HFF-Myc (cell line): ENCODE results near the gene SNAPC5.
"Not testable (repeated sequence)": the region's sequence is repeated elsewhere in the genome, so short reads cannot be mapped to it uniquely, and the experiment has no call there.

Experiments
- DNase-seq: peaks from one replicate; pipeline ENCODE4 v3.0.0-alpha.2; 2011; ENCODE audit warnings: low read depth; ENCODE audit errors: extremely low read depth
- H3K4me3 ChIP-seq: replicated peaks from 2 replicates; pipeline ENCODE4 v1.5.1; 2011; ENCODE audit warnings: low read depth, mild to moderate bottlenecking, control low read depth, low read length
- TF ChIP-seq, protein P1 (sequence below): IDR thresholded peaks from 2 replicates; pipeline ENCODE4 v1.5.1; 2012; ENCODE audit warnings: mild to moderate bottlenecking, low read depth, low read length, control low read depth; ENCODE audit errors: missing control alignments

The SNAPC5 gene

DNA sequence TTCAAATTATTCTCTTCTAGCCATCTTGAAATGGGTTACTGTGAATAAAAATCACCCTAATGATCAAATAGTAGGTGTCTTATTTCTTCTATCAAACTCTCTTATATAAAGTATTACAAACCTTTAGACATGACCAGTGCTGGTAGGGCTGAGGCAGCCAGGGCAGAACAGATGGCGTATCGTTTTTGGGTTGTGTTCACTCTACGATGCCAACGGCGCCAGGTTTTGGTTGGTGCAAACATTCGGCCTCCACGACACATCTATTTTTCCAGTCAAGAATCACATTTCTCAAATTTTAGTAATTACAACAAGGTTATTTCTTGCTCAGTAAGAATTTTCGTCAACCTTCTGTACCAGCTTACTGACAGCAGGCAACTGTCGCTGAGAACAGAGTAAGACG, 4.9 kb upstream of the SNAPC5 start:
- DNase-seq: no peak
- peak overlapping the region; percentile 97 for H3K4me3 ChIP-seq
- TF ChIP-seq, protein P1, sequence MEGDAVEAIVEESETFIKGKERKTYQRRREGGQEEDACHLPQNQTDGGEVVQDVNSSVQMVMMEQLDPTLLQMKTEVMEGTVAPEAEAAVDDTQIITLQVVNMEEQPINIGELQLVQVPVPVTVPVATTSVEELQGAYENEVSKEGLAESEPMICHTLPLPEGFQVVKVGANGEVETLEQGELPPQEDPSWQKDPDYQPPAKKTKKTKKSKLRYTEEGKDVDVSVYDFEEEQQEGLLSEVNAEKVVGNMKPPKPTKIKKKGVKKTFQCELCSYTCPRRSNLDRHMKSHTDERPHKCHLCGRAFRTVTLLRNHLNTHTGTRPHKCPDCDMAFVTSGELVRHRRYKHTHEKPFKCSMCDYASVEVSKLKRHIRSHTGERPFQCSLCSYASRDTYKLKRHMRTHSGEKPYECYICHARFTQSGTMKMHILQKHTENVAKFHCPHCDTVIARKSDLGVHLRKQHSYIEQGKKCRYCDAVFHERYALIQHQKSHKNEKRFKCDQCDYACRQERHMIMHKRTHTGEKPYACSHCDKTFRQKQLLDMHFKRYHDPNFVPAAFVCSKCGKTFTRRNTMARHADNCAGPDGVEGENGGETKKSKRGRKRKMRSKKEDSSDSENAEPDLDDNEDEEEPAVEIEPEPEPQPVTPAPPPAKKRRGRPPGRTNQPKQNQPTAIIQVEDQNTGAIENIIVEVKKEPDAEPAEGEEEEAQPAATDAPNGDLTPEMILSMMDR: no peak

DNA sequence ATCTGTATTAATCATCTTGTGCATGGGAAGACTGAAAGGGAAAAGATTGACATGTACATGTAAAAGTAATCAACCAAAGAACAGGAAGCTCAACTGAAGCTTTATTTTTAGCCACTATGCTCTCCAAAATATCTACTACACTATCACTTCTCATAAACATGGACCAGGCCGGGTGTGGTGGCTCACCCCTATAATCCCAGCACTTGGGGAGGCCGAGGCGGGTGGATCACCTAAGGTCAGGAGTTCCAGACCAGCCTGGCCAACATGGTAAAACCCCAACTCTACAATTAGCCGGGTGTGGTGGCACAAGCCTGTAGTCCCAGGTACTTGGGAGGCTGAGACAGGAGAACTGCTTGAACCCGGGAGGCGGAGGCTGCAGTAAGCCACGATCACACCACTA, 2.8 kb upstream of the SNAPC5 start:
- DNase-seq: not testable (repeated sequence)
- H3K4me3 ChIP-seq: peak overlapping the region; percentile 97; the same call in 1 of the 2 replicates

DNA sequence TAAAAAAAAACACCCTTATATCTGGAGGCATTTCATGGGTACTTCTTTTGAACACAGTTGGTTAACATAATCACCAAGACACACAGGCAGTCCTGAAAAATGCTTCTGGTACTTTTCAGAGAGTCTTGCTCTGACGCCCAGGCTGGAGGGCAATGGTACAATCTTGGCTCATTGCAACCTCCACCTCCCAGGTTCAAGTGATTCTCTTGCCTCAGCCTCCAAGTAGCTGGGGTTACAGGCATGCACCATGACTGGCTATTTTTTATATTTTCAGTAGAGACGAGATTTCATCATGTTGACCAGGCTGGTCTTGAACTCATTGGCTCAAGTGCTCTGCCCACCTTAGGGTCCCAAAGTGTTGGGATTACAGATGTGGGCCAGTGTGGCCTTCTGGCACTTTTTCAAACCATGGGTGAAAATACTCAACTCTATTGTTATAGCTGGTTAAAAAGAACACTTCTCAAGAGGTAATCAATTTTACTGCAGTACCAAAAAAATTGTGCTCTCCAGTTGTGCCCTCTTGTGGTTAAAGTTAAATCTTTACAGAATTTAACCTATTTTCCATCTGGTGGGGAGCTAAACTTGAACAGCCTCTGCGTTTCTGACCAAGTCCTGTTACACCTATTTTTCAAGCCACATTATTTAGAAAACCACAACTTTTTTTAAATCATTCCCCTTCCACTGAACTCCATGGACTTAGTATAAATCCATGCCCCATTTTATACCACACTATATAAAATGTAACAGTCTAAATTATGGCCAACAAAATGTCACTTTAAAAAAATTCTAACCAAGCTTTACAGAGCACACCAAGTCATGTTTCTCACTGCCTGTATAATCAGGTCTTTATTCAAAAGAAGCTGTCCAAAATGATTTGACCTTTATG, 1.2 kb upstream of the SNAPC5 start:
- no peak overlapping the region for H3K4me3 ChIP-seq
- DNase-seq: no peak
- TF ChIP-seq, protein P1: peak; percentile 15

DNA sequence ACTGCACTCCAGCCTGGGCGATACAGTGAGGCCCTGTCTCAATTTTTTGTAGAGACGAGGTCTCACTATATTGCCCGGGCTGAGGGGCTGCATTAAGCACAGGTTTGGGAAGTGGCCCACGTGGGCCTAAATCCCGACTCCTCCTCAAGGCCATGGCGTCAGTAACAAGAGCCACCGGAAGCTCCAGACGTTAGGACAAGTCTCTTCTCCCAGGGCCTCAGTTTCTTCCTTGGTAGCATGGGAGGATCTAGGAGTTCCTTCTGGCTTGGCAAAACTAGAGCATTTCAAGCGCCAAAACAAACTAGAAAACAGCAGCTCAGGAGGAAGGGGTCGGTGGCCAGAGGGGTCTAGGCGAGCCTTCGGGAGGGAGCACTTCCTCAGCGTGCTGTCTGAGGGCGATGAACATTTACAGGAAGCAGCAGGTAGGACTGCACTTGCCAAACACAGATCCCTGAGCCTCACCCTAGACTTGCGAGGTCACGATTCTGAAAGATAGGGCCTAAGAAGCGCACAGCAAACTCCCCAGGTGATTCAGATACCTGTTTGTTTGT, 536 bp downstream of the SNAPC5 start:
- TF ChIP-seq, protein P1: no peak
- DNase-seq: no peak
- peak overlapping the region; percentile 89 for H3K4me3 ChIP-seq

DNA sequence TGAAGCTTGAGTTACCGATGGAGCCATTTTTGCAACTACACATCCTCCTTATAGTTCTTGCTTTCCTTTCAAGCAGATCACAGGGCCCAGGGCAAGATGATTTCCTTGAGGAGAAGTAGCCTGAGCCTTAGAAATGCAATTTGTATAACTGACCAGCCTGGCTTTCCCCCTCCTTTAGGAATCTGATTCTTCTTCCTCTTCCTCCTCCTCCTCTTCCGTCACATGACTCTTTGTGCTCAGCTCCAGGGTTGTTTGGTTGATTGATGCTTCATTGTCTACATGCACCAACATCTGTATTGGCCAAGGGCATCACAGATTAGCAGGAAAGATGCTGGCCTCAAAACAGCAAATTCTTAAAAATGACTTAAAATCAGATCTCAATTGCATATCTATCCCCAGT, 3.3 kb downstream of the SNAPC5 start:
- no peak overlapping the region for H3K4me3 ChIP-seq
- no peak for DNase-seq
- TF ChIP-seq, protein P1: no peak

DNA sequence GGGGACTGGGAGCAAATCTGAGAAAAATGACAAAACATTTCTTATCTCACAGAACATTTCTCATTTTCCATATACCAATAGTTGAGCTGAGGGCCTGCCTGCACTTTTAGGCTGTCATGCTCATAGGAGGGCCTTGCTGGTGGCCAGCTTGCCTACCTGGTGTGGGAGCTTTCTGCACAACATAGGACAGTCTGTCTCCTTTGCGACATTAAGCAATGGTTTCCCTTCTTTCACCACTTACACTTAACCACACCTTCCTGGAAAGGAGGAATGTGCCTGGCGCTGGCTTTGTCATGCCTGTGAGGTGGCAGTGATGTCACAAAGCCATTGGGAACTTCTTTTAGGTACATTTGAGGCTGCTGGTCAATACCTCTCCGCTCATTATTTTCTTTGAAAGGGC, 5.7 kb downstream of the SNAPC5 start:
- H3K4me3 ChIP-seq: no peak overlapping the region
- DNase-seq: no peak
- TF ChIP-seq, protein P1: no peak

DNA sequence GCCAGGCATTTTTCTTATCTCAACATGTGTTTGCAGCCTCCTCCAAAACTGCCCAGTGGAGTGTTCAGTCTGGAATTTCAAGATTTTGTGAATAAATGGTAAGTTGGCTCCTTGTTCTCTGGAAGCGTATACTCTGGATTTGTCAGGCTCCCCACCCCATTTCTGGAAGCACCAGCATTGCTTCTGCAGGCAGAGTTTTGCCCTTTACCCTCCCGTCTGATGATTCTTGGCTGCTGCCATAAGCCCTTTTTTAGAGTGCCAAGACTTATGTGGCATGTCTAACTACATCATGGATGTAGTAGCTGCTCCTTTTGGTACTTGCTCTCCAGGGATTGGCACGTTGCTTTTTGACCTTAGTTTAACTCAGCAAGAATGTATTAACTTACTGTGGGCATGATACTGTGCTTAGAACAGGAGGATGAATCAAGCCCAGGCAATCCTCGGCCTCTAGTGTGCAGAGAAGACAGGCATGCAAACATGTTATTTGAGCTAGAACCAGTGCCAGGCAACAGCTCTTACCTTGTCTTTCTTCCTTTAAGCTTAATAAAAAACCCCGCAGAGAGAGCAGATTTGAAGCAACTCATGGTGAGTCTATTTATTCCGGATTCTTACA, 8.3 kb downstream of the SNAPC5 start:
- no peak for DNase-seq

More for the DNA sequence above, 8.3 kb downstream of the SNAPC5 start:
- no peak overlapping the region for H3K4me3 ChIP-seq
- TF ChIP-seq, protein P1: no peak
